ENCODE measurements around the gene RNF212B. TPM values are rescaled to one million over a fixed set of nuclear protein-coding genes. Genes with fewer than 3 reads are reported as not detected.
"Not testable (repeated sequence)": the region's sequence is repeated elsewhere in the genome, so short reads cannot be mapped to it uniquely, and the experiment has no call there.

Gene RNF212B
- polyA plus RNA-seq, 3 donors, result 1.3 to 3.4 (median 2.3) TPM

DNA sequence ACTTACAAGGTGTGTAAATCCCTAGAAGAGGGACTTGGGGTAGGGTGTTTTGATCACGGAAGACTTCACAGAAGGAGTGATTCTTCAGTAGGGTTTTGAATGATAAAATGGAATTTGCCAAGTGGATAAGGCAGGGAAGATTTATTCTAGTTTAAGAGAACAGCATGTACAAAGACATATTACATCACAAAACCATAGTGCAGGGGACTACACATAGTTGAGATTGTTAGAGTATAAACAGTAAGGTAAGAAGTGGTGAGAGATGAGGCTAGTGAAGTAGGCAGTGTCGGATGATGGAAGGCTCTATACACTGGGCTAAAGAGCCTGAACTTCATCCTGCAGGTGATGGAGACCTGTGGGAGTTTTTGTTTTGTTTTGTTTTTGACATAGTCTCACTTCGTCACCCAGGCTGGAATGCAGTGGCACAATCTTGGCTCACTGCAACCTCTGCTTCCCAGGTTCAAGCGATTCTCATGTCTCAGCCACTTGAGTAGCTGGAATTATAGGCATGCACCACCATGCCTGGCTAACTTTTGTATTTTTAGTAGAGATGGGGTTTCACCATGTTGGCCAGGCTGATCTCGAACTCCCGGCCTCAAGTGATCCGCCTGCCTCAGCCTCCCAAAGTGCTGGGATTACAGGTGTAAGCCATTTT lies 3.5 kb downstream of the RNF212B start:
- DNase-seq, result not testable (repeated sequence)

DNA sequence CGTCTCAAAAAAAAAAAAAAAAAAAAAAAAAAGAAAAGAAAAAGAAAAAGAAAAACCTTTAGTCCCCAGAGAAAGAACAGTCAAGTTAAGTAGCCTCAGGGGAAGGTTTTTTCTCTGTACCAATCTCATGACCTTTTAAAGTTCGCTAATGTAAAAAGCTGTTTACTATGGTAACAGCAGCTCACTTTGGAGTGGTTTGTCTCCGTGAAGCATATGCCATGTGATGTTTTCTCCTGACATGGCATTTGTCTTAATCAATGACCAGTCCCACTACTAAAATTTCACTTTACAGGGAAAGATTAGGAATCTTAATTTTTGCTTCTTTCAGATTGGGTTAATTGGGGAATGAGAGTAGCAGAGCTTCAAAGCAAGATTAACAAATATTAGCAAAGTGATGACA lies 4.3 kb downstream of the RNF212B start:
- no peak for DNase-seq

DNA sequence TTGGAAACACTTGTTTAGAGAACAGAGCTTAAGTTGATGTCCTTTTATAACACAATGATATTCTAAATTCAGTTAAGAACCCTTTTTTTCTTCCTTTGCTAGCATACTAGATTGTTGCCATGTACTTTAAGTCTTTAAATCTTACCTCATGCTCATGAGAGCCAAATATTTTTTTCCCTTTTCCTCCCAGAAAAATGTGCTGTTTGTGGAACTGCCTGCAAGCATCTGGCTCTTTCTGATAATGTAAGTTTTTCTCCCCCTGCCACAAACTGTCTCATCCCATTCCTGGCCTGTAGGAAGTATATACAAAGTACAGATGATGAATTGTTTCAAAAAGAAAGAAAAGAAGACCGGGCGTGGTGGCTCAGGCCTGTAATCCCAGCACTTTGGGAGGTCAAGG lies 5.3 kb downstream of the RNF212B start:
- no peak for DNase-seq

DNA sequence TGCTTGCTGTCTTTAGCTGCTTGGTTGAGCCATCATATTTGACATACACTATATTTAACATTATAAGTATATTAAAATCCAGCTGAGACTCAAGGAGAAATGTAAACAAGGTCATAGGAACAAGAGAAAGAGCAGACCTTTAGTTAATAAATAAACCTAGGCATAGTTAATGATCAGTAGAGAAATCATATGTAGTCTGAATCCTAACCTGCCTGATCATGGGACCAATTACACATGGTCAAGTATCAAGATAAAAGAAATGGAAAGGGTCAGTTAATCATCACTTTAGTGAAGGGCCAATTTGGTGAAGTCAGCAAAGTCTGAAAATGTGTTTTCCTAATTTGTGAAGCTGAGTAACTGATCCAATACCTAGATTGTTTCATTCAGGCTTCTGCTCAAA lies 7.5 kb downstream of the RNF212B start:
- peak; percentile 40 for DNase-seq

DNA sequence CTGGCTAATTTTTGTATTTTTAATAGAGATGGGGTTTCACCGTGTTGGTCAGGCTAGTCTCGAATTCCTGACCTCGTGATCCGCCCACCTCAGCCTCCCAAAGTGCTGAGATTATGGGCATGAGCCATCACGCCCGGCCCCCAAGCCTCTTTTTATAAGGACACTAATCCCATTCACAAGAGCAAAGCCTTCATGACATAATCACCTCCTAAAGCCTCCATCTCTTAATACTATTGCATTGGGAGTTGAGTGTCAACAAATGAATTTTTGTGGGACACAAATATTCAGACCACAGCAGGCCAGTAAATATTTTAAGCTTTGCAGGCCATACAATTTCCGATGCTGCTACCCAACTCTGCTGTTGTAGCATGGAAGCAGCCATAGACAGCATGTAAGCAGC lies 10.9 kb downstream of the RNF212B start:
- no peak for DNase-seq

- no peak for DNase-seq
These were observed 12.1 kb downstream of the RNF212B start for GRCh38 chr14:23249824-23250223.

GRCh38 chr14:23252006-23252405 lies 14.3 kb downstream of the RNF212B start:
- no peak for DNase-seq

- DNase-seq, result no peak
These were observed 14.9 kb downstream of the RNF212B start for GRCh38 chr14:23252420-23253333.

DNA sequence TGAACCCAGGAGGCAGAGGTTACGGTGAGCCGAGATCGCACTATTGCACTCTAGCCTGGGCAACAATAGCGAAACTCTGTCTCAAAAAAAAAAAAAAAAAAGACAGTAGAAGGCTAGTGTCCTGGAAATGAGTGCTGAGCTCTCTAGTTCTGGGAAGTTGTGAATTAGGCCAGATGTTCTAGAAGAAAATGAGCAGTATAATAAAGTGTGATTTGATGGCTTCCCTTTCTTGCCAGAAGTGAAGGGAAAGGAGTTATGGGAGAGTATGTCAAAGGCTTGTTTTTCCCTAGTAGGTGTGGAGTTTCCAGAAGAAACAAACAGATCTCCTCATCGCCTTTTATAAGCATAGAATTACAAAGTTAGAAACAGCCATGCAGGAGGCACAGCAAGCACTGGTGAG lies 20.5 kb downstream of the RNF212B start:
- DNase-seq, result no peak

DNA sequence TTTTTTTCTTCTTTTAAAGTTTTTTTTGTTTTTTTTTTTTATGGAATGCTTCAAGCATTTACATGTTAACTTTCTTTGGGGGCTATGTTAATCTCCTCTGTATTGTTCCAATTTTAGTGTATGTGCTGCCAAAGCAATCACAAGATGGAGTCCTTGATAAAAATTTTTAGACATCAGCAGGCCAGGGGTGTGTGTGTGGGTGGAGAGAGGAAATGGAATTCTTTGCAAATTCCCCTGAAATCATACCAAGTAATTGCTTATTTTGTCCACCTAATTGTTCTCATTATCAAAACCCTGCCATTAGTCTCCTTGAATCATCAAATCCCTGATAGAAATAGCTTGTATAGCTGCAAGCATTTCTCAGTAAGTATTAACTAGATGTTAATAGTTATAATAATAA lies 21.7 kb downstream of the RNF212B start:
- no peak for DNase-seq

DNA sequence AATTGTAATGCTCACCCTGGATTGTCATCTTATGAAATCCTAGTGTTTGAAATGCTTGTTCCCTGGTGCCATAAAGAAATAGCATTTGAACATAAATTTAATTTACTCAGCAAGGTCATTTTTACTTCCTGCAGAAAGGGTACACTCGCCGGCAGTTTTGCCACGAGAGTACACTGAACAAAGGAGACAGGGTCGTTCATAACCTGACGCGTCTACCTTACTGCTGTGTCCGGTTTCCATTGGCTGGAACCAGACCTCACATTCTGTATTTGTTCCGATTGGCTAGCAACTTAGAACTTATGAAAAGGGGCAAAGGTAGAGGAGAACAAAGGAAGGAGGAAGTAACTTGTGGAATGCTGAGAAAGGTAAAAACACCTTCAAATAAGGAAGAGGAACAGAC lies 23.1 kb downstream of the RNF212B start:
- DNase-seq, result not testable (repeated sequence)

- no peak for DNase-seq
These were observed 31.5 kb downstream of the RNF212B start for GRCh38 chr14:23269193-23269592.

GRCh38 chr14:23275412-23275811 lies 37.7 kb downstream of the RNF212B start:
- no peak for DNase-seq

GRCh38 chr14:23277189-23277588 lies 39.5 kb downstream of the RNF212B start:
- no peak for DNase-seq

- not testable (repeated sequence) for DNase-seq
These were observed 40.2 kb downstream of the RNF212B start for GRCh38 chr14:23277928-23278327.

GRCh38 chr14:23281247-23281646 lies 43.5 kb downstream of the RNF212B start:
- DNase-seq, result no peak

DNA sequence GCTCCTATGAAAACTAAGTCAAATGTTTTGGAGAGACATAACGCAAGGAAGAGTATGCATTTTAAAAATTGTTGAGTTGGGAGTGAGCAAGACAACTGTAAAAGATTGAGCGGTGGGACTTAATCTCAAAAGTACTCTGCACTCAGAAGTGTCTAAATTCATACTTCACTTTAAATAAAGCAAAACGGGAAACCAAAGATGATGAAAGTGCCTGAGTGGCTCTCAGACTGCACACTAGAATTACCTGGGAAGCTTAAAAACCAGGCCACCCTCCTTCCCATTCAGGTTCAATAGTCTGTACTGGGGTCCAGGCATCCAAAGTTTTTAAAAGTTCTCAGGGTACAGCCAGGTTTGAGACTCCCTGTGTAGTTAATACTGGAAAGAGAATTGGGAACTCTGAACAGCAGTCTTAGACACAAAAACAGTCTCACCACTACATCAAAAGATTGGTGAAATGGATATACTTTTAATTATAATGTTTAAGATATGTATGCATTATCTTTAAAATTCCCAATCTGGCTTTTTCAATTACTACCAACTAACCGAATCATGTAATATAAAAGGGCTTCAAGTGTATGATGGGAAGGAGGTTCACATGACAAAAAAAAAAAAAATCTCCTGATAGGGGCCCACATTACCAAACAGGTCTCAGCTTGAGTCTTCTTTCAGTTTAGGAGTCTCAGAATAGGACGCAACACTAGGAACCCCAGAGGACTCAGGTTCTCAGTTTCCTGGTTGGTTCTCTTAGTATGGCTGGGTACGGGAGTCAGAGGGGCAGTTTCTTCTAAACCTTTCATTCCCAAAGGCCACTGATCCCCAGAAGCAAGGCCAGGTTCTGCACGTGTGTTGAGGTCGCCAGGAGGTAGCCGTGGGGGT lies 47.2 kb downstream of the RNF212B start:
- no peak for DNase-seq

GRCh38 chr14:23285530-23286019 lies 47.8 kb downstream of the RNF212B start:
- DNase-seq, result no peak

DNA sequence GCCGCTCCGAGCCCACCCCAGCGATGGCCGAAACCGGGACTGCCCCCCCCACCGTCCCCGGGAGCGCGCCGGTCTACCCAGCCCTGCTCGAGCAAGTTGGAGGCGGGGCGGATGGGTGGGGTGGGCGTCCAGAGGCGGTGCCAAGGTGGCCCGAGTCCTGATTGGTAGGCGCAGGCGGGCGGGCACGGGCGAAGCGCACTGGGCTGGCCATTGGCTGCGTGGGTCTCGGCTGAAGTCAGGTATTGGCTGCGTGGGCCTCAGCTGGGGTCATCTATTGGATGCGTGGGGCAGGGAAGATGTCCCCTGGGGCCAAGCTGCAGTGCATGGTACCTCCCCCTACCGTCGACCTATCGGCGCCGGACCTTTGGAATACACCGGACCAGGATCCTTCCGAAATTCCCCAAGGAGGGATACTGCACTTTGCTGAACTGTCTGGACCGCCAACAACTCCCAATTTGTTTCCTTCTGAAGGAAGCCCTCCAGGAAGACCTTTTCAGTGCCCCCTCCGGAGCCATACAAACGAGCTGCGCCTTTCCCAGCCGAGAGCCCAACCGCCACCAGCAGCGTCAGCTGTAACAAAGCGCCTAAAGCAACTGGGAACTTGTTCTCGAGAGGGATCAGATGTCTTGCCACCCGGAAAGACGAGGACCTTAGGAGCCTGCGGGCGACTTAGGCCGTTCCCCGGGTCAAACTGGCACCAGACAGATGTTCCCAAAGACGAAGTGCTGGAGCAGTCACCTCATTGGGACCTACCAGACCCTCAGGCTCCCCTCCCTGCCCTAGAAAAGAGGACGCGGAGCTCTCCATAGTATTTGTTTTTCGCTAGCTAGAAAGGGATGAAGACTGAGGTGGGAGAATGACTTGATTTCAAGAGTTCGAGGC lies 48.5 kb downstream of the RNF212B start, which contains the start of gene HOMEZ:
TSS of gene HOMEZ (minus strand) at position 113 of the 882 bp plus-strand sequence. CDS start 180 bp downstream, outside the sequence.
- peak; percentile 98 for DNase-seq

DNA sequence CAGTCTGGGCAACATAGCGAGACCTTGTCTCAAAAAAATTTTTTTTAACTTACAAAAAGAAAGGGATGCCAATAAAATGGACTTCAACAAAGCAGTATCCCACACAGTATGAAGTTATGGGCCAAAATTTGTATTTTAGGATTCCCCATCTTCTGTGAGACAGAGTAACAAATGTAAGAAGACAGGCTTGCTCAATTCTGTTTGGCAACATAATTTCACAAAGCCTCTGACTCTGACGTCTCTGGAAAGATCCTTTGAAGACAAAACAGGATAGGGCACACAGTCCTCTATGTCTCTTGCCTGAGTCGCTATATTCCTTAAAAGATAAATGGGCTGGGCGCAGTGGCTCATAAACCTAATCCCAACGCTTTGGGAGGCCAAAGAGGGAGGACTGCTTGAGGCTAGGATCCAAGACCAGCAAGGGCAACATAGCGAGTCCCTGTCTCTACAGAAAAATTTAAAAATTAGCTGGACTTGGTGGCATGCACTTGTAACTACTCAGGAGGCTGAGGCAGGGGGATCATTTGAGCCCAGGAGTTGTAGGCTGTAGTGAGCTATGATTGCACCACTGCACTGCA lies 49.3 kb downstream of the RNF212B start:
- no peak for DNase-seq
